ENCODE data around the gene FOXE1. TPM values are rescaled to one million over a fixed set of nuclear protein-coding genes. Genes with fewer than 3 reads are reported as not detected.

The FOXE1 gene
- under 1 TPM in 5 of 6 donors, not detected in 1; 0.03 to 0.12 (median 0.08) TPM for total RNA-seq
- under 1 TPM; 0.04 to 0.16 TPM for polyA plus RNA-seq

DNA sequence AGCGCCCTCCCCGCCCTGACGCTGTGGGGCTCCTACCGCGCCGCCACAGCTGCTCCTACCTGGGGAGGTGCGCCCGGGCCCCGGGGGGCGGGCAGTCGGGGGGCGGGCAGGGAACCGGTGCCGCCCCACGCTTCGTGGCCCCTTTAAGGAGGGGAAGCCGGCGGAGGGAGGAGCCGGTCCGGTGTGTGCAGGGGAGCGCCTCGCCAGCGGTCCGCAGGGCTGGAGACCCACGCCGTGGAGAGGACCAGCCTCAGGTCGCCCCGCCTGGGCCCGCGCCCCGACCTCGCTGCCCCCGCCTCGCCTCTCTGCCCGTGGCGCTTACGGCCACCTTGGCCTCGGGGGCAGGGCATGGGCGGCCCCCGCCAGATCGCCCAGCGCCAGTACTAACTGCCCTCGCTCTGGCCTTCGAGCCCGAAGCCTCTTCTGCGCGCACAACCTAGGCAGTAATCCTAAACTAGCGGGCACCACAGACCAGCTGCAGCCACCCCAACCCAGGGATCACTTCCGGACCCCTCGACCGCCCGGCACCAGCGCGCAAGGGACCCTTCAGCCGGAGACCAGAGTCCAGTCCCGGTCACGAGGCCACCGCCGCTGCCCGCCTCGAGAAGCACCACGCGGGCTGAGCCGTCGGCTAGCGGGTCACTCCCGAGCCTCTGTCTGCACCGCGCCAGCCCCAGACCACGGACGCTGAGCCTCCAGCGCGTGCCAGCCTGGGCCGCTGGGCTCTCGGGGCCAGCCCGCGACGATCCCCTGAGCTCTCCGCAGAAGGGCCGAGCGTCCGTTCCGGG, at the start of gene FOXE1:
FOXE1 (plus strand) TSS at position 171 of the 788 bp plus-strand sequence. CDS start 689 bp downstream, outside the sequence.
- DNase-seq (peak in 1 of 6 donors; percentile 65), FAIRE-seq (no peak), ATAC-seq (peak; percentile 24 to 59 (median 48))
- peak within 1 kb of the TSS in 3 of 4 donors; percentile 5 to 48 (median 25) for H3K4me3 ChIP-seq
- TF ChIP-seq, protein P1, sequence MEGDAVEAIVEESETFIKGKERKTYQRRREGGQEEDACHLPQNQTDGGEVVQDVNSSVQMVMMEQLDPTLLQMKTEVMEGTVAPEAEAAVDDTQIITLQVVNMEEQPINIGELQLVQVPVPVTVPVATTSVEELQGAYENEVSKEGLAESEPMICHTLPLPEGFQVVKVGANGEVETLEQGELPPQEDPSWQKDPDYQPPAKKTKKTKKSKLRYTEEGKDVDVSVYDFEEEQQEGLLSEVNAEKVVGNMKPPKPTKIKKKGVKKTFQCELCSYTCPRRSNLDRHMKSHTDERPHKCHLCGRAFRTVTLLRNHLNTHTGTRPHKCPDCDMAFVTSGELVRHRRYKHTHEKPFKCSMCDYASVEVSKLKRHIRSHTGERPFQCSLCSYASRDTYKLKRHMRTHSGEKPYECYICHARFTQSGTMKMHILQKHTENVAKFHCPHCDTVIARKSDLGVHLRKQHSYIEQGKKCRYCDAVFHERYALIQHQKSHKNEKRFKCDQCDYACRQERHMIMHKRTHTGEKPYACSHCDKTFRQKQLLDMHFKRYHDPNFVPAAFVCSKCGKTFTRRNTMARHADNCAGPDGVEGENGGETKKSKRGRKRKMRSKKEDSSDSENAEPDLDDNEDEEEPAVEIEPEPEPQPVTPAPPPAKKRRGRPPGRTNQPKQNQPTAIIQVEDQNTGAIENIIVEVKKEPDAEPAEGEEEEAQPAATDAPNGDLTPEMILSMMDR (IDR thresholded peaks at IDR 0.05) = no peak
- no peaks in the 10 kb centered on the region for H3K36me3 ChIP-seq
- WGBS, 2 donors = 1% methylated on average over 56 to 83 of the region's 83 CpGs
- intact Hi-C loops (cut with DNase I) = no loop called here
- H3K27me3 ChIP-seq = peaks cover 0 to 26% (median 17%) of the 10 kb centered on the region in 4 donors
- no peaks in the 10 kb centered on the region for H3K9me3 ChIP-seq
- no peak within 1 kb of the TSS for H3K27ac ChIP-seq
- peaks cover 0 to 5% (median 0%) of the 10 kb centered on the region in 3 donors for H3K4me1 ChIP-seq

DNA sequence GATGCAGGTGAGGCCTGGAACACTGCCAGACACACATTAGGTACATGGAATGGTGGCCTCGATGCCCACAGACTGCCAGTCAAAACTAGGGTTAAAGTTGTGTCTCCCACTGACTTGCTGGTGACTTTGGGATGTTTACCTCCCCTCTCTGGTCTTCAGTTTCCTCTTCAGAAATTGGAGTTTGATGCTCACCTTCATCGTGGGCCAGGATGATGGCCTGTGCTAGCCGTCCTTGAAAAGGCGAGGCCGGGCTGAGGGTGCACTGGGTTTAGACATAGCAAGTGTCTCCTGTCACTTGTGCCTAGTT, 49.0 kb upstream of the FOXE1 start:
- Histone ChIP-seq H3K27ac (peak overlapping the region in 3 of 4 donors; percentile 53 to 70 (median 54)), H3K27me3 (no peaks in the 10 kb centered on the region), H3K4me1 (no peaks in the 10 kb centered on the region), H3K36me3 (no peaks in the 10 kb centered on the region), H3K4me3 (peak overlapping the region; percentile 18 to 44 (median 40)), H3K9me3 (no peaks in the 10 kb centered on the region)
- intact Hi-C loops (cut with DNase I) = no loop called here
- TF ChIP-seq, protein P1 (IDR thresholded peaks at IDR 0.05) = no peak
- FAIRE-seq (no peak), DNase-seq (no peak), ATAC-seq (no peak)
- 58 to 62% methylated on average over 5 of the region's 5 CpGs for WGBS, 2 donors

DNA sequence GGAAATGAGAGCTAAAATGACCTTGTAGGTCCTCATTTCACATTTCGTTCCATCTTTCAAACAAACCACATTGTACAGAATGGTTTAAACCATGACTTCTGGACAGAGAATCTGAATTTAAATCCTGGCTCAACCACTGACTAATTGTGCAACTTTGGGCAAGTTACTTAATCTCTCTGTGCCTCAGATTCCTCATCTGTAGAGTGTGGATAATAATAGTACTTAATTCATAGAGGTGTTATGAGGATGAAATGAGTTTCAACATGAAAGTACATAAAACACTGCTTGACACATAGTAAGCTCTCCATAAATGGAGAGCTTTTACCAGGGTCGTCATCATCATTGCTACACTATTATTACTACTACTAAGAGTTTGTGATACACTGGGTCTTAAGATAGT, 46.3 kb upstream of the FOXE1 start:
- no peak for ATAC-seq
- no peaks in the 10 kb centered on the region for H3K27me3 ChIP-seq
- H3K4me3 ChIP-seq = no peak overlapping the region
- no peak for FAIRE-seq
- intact Hi-C loops (cut with DNase I) = no loop called here
- no peaks in the 10 kb centered on the region for H3K4me1 ChIP-seq
- TF ChIP-seq, protein P1 (IDR thresholded peaks at IDR 0.05) = no peak
- H3K36me3 ChIP-seq = no peaks in the 10 kb centered on the region
- H3K27ac ChIP-seq = no peak overlapping the region
- WGBS, 2 donors = 59 to 63% methylated on average over 2 of the region's 2 CpGs
- no peak for DNase-seq
- no peaks in the 10 kb centered on the region for H3K9me3 ChIP-seq

DNA sequence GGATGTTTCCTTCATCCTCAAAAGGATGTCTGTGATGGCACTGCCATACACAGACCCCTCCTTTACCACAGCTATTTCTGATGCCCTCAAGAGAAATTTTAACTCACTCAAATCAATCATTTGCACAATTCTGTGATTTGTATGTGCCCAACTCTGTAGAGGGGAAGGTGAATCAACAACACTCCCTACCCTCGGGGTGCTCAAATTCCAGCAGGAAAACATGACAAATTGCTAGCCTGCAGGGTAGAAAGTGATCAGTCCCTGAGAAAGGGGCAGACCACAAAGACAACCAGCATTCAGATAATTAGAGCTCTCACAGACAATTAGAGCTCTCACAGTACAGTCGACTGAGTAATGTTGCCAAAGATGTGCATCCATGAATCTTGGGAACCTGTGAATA, 45.3 kb upstream of the FOXE1 start:
- intact Hi-C loops (cut with DNase I) = no loop called here
- Histone ChIP-seq H3K4me1 (no peaks in the 10 kb centered on the region), H3K4me3 (no peak overlapping the region), H3K27me3 (no peaks in the 10 kb centered on the region), H3K9me3 (no peaks in the 10 kb centered on the region), H3K36me3 (no peaks in the 10 kb centered on the region), H3K27ac (no peak overlapping the region)
- FAIRE-seq (no peak), ATAC-seq (no peak), DNase-seq (no peak)
- TF ChIP-seq, protein P1 (IDR thresholded peaks at IDR 0.05) = no peak
- 53 to 58% methylated on average over 2 of the region's 2 CpGs for WGBS, 2 donors

DNA sequence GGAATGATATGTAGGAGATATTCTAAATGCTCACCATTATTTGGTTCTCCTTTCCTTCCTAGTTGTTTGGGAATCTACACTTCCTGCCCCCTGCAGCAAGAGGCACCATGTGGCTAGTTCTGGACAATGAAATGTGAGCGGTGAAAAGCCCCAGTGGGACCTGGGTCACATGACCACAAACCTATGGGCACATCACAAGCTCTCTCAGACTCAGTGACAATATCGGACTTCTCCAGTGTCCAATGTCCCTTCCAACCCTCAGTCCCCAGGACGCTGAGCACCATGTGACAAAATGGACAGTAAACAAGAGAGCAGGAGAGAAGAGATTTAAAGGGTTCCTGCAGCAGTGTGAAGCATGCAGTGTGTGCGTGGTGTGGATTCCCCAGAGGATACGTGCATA, 44.6 kb upstream of the FOXE1 start:
- no peak for DNase-seq
- 55 to 64% methylated on average over 5 of the region's 5 CpGs for WGBS, 2 donors
- no peak for FAIRE-seq
- ATAC-seq = no peak
- no peak overlapping the region for H3K27ac ChIP-seq
- H3K4me1 ChIP-seq = no peaks in the 10 kb centered on the region
- TF ChIP-seq, protein P1 (IDR thresholded peaks at IDR 0.05) = no peak
- peaks cover 0 to 3% (median 0%) of the 10 kb centered on the region in 4 donors for H3K9me3 ChIP-seq
- H3K36me3 ChIP-seq = no peaks in the 10 kb centered on the region
- H3K4me3 ChIP-seq = no peak overlapping the region
- H3K27me3 ChIP-seq = no peaks in the 10 kb centered on the region
- intact Hi-C loops (cut with DNase I) = no loop called here
